ENCODE data around the gene EEF1AKMT1. TPM values are rescaled to one million over a fixed set of nuclear protein-coding genes. Genes with fewer than 3 reads are reported as not detected.

The EEF1AKMT1 gene
- total RNA-seq, 1 donor from 2014 or later = 12.2 TPM

- intact Hi-C loops (cut with micrococcal nuclease) = loop anchor here (1.0 to 5.0 kb wide), 3 partner anchors 116 to 214 kb away; no protein-coding TSS in a partner anchor
- H3K4me3 Mint-ChIP-seq (ENCODE audit: low read depth) = no peak overlapping the region
- no peak for DNase-seq (ENCODE audit: low spot score)
- H3K9me3 Mint-ChIP-seq = no peaks in the 10 kb centered on the region
- H3K36me3 Mint-ChIP-seq (ENCODE audit: low read depth) = no peaks in the 10 kb centered on the region
- no peak overlapping the region for H3K27ac Mint-ChIP-seq
- peaks cover 9% of the 10 kb centered on the region for H3K27me3 Mint-ChIP-seq (ENCODE audit: low read depth)
- peaks cover 5% of the 10 kb centered on the region for H3K4me1 Mint-ChIP-seq (ENCODE audit: low read depth)
Measured at GRCh38 chr13:20711301-20712044, 62.3 kb downstream of the EEF1AKMT1 start.

GRCh38 chr13:20709782-20710181, 64.0 kb downstream of the EEF1AKMT1 start:
- Mint-ChIP-seq H3K27me3 (ENCODE audit: low read depth) (peaks cover 13% of the 10 kb centered on the region), H3K36me3 (ENCODE audit: low read depth) (no peaks in the 10 kb centered on the region), H3K9me3 (no peaks in the 10 kb centered on the region), H3K27ac (no peak overlapping the region), H3K4me1 (ENCODE audit: low read depth) (peaks cover 5% of the 10 kb centered on the region), H3K4me3 (ENCODE audit: low read depth) (no peak overlapping the region)
- DNase-seq (ENCODE audit: low spot score) = no peak
- intact Hi-C loops (cut with micrococcal nuclease) = loop anchor here (5.0 to 10.0 kb wide), 3 partner anchors 118 to 212 kb away; partner anchors contain the start of gene CRYL1

DNA sequence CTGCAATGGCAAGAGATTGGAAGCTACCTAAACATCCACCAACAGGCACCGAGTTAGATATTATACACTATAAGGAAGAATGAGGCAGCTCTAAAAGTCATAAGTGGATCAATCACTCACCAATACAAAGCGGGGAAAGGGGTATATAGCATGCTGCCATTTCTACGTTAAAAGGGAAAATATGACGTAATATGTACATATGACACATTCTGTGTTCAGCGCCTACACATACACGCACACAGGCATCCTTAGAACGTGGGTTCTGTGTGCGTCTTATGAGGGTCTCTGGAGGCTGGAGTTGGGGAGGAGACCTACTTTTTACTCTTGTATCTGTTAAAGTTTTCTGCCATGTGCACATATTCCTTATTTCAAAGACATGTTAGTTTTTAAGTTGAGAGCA, 64.4 kb downstream of the EEF1AKMT1 start:
- peaks cover 13% of the 10 kb centered on the region for H3K27me3 Mint-ChIP-seq (ENCODE audit: low read depth)
- H3K36me3 Mint-ChIP-seq (ENCODE audit: low read depth) = no peaks in the 10 kb centered on the region
- H3K27ac Mint-ChIP-seq = no peak overlapping the region
- no peaks in the 10 kb centered on the region for H3K9me3 Mint-ChIP-seq
- DNase-seq (ENCODE audit: low spot score) = no peak
- H3K4me1 Mint-ChIP-seq (ENCODE audit: low read depth) = peaks cover 5% of the 10 kb centered on the region
- intact Hi-C loops (cut with micrococcal nuclease) = loop anchor here (10.0 kb wide), 1 partner anchor 185 kb away; the partner anchor contains the start of gene CRYL1
- no peak overlapping the region for H3K4me3 Mint-ChIP-seq (ENCODE audit: low read depth)

DNA sequence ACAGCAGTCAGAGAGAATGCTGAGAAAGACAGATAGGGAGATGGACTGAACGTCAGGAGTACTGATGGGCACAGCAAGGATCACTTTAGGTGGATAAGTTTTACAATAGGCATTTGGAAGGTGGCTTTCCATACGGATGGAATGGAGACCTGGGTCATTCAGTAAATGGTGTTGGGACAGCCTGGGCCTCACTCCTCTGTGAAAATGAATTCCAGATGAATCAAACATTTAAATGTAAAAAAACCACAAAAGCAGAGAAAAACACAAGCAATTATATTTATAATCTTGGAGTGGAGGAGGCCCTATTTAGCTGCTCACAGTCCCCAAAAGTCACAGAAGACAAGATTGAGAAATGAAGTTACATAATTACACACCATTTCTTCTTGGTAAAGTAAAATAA, 65.5 kb downstream of the EEF1AKMT1 start:
- intact Hi-C loops (cut with micrococcal nuclease) = loop anchor here (10.0 kb wide), 1 partner anchor 183 kb away; the partner anchor contains the start of gene CRYL1
- peaks cover 5% of the 10 kb centered on the region for H3K4me1 Mint-ChIP-seq (ENCODE audit: low read depth)

GRCh38 chr13:20706661-20707060, 67.1 kb downstream of the EEF1AKMT1 start:
- intact Hi-C loops (cut with micrococcal nuclease) = loop anchor here (10.0 kb wide), 1 partner anchor 182 kb away; the partner anchor contains the start of gene CRYL1
- Mint-ChIP-seq H3K27ac (peak overlapping the region; percentile 9), H3K36me3 (ENCODE audit: low read depth) (no peaks in the 10 kb centered on the region), H3K4me3 (ENCODE audit: low read depth) (no peak overlapping the region), H3K27me3 (ENCODE audit: low read depth) (peaks cover 19% of the 10 kb centered on the region), H3K9me3 (no peaks in the 10 kb centered on the region), H3K4me1 (ENCODE audit: low read depth) (peaks cover 9% of the 10 kb centered on the region)
- no peak for DNase-seq (ENCODE audit: low spot score)

More for the DNA sequence above, 65.5 kb downstream of the EEF1AKMT1 start:
- no peaks in the 10 kb centered on the region for H3K9me3 Mint-ChIP-seq
- no peak overlapping the region for H3K27ac Mint-ChIP-seq
- no peak overlapping the region for H3K4me3 Mint-ChIP-seq (ENCODE audit: low read depth)
- no peak for DNase-seq (ENCODE audit: low spot score)
- H3K36me3 Mint-ChIP-seq (ENCODE audit: low read depth) = no peaks in the 10 kb centered on the region
- peaks cover 7% of the 10 kb centered on the region for H3K27me3 Mint-ChIP-seq (ENCODE audit: low read depth)

- Mint-ChIP-seq H3K36me3 (ENCODE audit: low read depth) (no peaks in the 10 kb centered on the region), H3K27me3 (ENCODE audit: low read depth) (peaks cover 35% of the 10 kb centered on the region), H3K4me3 (ENCODE audit: low read depth) (peak overlapping the region; percentile 76), H3K9me3 (no peaks in the 10 kb centered on the region), H3K27ac (no peak overlapping the region), H3K4me1 (ENCODE audit: low read depth) (peaks cover 9% of the 10 kb centered on the region)
- intact Hi-C loops (cut with micrococcal nuclease) = loop anchor here (5.0 to 10.0 kb wide), 2 partner anchors 180 to 512 kb away; partner anchors contain the start of genes CRYL1 and GJB2
- DNase-seq (ENCODE audit: low spot score) = no peak
Measured at GRCh38 chr13:20704459-20705069, 69.2 kb downstream of the EEF1AKMT1 start.

- no peak overlapping the region for H3K27ac Mint-ChIP-seq
- H3K4me3 Mint-ChIP-seq (ENCODE audit: low read depth) = no peak overlapping the region
- no peaks in the 10 kb centered on the region for H3K9me3 Mint-ChIP-seq
- peaks cover 6% of the 10 kb centered on the region for H3K4me1 Mint-ChIP-seq (ENCODE audit: low read depth)
- intact Hi-C loops (cut with micrococcal nuclease) = loop anchor here (2.0 to 10.0 kb wide), 3 partner anchors 69 to 512 kb away; partner anchors contain the start of genes CRYL1, EEF1AKMT1 and GJB2
- peaks cover 37% of the 10 kb centered on the region for H3K27me3 Mint-ChIP-seq (ENCODE audit: low read depth)
- H3K36me3 Mint-ChIP-seq (ENCODE audit: low read depth) = no peaks in the 10 kb centered on the region
- peak; percentile 69 for DNase-seq (ENCODE audit: low spot score)
Measured at GRCh38 chr13:20703780-20704458, 69.8 kb downstream of the EEF1AKMT1 start.

GRCh38 chr13:20702915-20703779, 70.6 kb downstream of the EEF1AKMT1 start, which contains the start of gene IL17D:
Gene IL17D, plus strand, starts transcription at chr13:20703699. Its CDS starts 303 bp downstream, at chr13:20704002.
- H3K4me1 Mint-ChIP-seq (ENCODE audit: low read depth) = peaks cover 5% of the 10 kb centered on the region
- no peaks in the 10 kb centered on the region for H3K9me3 Mint-ChIP-seq
- peak within 1 kb of the TSS; percentile 87 for H3K4me3 Mint-ChIP-seq (ENCODE audit: low read depth)
- no peak within 1 kb of the TSS for H3K27ac Mint-ChIP-seq
- no peaks in the 10 kb centered on the region for H3K36me3 Mint-ChIP-seq (ENCODE audit: low read depth)
- intact Hi-C loops (cut with micrococcal nuclease) = loop anchor here (2.0 to 10.0 kb wide), 3 partner anchors 70 to 511 kb away; partner anchors contain the start of genes CRYL1, EEF1AKMT1 and GJB2
- DNase-seq (ENCODE audit: low spot score) = peak; percentile 13
- peaks cover 43% of the 10 kb centered on the region for H3K27me3 Mint-ChIP-seq (ENCODE audit: low read depth)

GRCh38 chr13:20702530-20702914, 71.2 kb downstream of the EEF1AKMT1 start:
- no peaks in the 10 kb centered on the region for H3K36me3 Mint-ChIP-seq (ENCODE audit: low read depth)
- H3K27me3 Mint-ChIP-seq (ENCODE audit: low read depth) = peaks cover 43% of the 10 kb centered on the region
- peak overlapping the region; percentile 87 for H3K4me3 Mint-ChIP-seq (ENCODE audit: low read depth)
- no peak for DNase-seq (ENCODE audit: low spot score)
- intact Hi-C loops (cut with micrococcal nuclease) = loop anchor here (2.0 to 10.0 kb wide), 3 partner anchors 70 to 510 kb away; partner anchors contain the start of genes CRYL1, EEF1AKMT1 and GJB2
- H3K9me3 Mint-ChIP-seq = no peaks in the 10 kb centered on the region
- no peak overlapping the region for H3K27ac Mint-ChIP-seq
- peaks cover 5% of the 10 kb centered on the region for H3K4me1 Mint-ChIP-seq (ENCODE audit: low read depth)

GRCh38 chr13:20701461-20701860, 72.3 kb downstream of the EEF1AKMT1 start:
- intact Hi-C loops (cut with micrococcal nuclease) = loop anchor here (5.0 to 10.0 kb wide), 2 partner anchors 177 to 509 kb away; partner anchors contain the start of genes CRYL1 and GJB2
- H3K27me3 Mint-ChIP-seq (ENCODE audit: low read depth) = peaks cover 43% of the 10 kb centered on the region

GRCh38 chr13:20700288-20700687, 73.5 kb downstream of the EEF1AKMT1 start:
- intact Hi-C loops (cut with micrococcal nuclease) = loop anchor here (5.0 to 10.0 kb wide), 2 partner anchors 175 to 508 kb away; partner anchors contain the start of genes CRYL1 and GJB2
- Mint-ChIP-seq H3K27me3 (ENCODE audit: low read depth) (peaks cover 45% of the 10 kb centered on the region), H3K4me3 (ENCODE audit: low read depth) (no peak overlapping the region), H3K9me3 (no peaks in the 10 kb centered on the region), H3K4me1 (ENCODE audit: low read depth) (peaks cover 5% of the 10 kb centered on the region), H3K36me3 (ENCODE audit: low read depth) (no peaks in the 10 kb centered on the region), H3K27ac (no peak overlapping the region)
- no peak for DNase-seq (ENCODE audit: low spot score)

More at GRCh38 chr13:20701461-20701860, 72.3 kb downstream of the EEF1AKMT1 start:
- peaks cover 5% of the 10 kb centered on the region for H3K4me1 Mint-ChIP-seq (ENCODE audit: low read depth)
- H3K9me3 Mint-ChIP-seq = no peaks in the 10 kb centered on the region
- H3K4me3 Mint-ChIP-seq (ENCODE audit: low read depth) = no peak overlapping the region
- H3K27ac Mint-ChIP-seq = no peak overlapping the region
- no peaks in the 10 kb centered on the region for H3K36me3 Mint-ChIP-seq (ENCODE audit: low read depth)
- DNase-seq (ENCODE audit: low spot score) = no peak
